Heart left ventricle (tissue), 13 donors: ENCODE measurements around the gene ZNF213.

Experiments used
- POLR2A ChIP-seq, 2 donors: fragments of 450-650 bp; IDR thresholded peaks; one replicate each; pipeline ENCODE4 v1.6.1; 2017; ENCODE audit warnings: antibody characterized with exemption in 2 of 2, mild to moderate bottlenecking in 2 of 2, moderate library complexity in 2 of 2
- TF ChIP-seq, protein P1 (sequence below), 12 donors: fragments of 200-600 bp; sonication (generic) in 4 of 12; IDR thresholded peaks; one replicate each; pipeline versions ENCODE4 v1.5.0 to v1.8.0; 2018 to 2022; ENCODE audit warnings: antibody characterized with exemption in 12 of 12, mild to moderate bottlenecking in 5 of 12
- donor health status: ischemic (EF 13 %, LVEDD 7.1; RV severe dilation, severe dysfunction).
- donor health status: DM: no; HTN: yes; CAD: no.
- donor health status: DM: no; HTN: no; CAD: no.
- donor health status: ischemic (EF 25% LVEDD 6.9; RV normal size, moderate dysfunction).
- donor health status: ischemic (EF 25% LVEDD 5.7; RV mildly dilated, moderate dysfunction).
- donor health status: ischemic (EF 35%, LVEDD 5.7; RV mildly dilated, moderate dysfunction).
- donor health status: nonischemic (EF 11% LVEDD 7.7; RV severe dilation, severe dysfunction).
- donor health status: DM: yes; HTN: yes; CAD: no.
- donor health status: PGD.
- donor health status: ischemic (EF 29% LVEDD 5.4; RV normal size, mild dysfunction).
- donor health status: nonischemic (EF 23%, LVEDD 6.1; RV moderate dilation, normal function).

- TF ChIP-seq, protein P1, sequence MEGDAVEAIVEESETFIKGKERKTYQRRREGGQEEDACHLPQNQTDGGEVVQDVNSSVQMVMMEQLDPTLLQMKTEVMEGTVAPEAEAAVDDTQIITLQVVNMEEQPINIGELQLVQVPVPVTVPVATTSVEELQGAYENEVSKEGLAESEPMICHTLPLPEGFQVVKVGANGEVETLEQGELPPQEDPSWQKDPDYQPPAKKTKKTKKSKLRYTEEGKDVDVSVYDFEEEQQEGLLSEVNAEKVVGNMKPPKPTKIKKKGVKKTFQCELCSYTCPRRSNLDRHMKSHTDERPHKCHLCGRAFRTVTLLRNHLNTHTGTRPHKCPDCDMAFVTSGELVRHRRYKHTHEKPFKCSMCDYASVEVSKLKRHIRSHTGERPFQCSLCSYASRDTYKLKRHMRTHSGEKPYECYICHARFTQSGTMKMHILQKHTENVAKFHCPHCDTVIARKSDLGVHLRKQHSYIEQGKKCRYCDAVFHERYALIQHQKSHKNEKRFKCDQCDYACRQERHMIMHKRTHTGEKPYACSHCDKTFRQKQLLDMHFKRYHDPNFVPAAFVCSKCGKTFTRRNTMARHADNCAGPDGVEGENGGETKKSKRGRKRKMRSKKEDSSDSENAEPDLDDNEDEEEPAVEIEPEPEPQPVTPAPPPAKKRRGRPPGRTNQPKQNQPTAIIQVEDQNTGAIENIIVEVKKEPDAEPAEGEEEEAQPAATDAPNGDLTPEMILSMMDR (IDR thresholded peaks at IDR 0.05), result no peak
- TF ChIP-seq POLR2A (IDR thresholded peaks at IDR 0.05), result no peak
Measured at GRCh38 chr16:3188925-3189825, 54.3 kb downstream of the ZNF213 start.
